ENCODE results near the gene SPATA33.
A peak's percentile ranks its signal among the peaks of the same experiment; 100 is the strongest.

The SPATA33 gene

DNA sequence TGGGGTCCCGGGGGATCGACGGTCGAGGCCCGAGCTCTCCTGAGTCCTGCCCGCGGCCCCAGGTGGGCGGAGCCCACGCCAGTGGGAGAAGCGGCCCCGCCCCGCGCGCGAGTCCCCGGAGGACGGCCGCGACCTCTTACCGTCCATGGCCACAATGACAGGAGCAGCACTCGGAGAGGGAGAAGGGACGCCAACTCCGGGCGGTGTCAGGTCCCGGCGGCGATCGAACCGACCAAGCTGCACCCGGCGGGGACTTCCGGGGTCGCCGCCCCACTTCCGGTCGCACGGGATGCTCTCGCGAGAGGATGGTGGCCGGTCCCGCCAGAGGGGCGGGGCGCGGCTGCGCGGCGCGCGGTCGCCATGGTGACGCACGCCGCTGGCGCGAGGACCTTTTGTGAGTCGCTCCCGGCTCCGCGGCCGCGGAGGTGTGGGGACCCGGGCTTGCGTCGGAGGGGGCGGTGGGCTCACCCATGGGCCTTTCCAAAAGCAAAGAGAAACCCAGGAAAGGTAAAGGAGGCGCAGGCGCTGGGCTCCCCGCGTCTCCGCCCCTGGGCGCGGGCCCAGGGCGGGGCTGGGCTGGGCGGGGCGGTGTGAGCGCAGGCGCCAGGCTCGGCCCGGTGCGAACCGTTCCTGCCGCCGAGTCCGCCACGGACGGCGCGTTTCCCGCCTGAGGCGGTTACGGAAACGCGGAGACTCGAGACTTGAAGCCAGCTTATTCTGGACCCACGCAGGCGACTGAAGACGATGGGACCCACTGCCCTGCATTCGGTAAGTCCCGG is at the start of gene SPATA33, which contains the start of gene CHMP1A:
SPATA33 (plus strand) TSS at position 395 of the 779 bp plus-strand sequence; CDS start at position 471, 76 bp downstream.
CHMP1A (minus strand) TSS at position 267 of the 779 bp plus-strand sequence; CDS start at position 147, 120 bp downstream.
- DNase-seq: peak; percentile 51

DNA sequence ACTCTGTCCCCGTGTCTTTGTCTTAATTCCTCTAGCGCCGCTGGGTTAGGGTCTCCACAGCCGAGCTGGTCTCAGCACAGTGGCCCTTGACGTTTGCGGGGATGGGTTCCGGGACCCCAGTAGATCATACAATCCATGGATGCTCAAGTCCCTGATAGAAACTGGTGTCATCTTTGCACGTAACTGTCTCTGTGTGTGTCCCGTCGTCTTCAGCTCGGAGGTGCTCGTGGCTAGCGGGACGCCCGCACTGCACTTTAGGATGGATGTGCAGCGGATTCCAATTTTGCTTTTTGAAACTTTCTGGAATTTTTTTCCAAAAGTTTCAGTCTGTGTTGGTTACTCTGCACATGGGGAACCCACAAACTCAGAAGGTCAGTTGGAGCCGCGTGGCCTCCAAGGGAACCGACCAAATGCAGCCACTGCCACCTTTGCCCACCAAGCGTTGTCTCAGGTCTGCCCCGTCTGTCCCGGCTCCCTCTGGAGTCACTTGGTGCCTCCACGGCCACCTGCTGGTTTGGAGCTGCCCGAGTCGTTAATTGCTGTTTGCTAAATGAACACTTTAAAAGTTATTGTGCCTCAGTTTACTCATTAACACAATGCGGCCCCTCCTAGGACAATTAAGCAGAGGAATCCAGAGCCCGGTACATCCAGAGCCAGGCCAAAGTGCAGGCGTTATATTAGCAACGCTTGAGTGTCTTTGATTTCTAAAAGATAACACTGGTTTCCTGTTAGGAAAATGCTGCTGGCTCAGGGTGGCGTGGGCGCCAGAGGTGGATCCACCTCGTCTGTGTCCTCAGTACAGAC is 49.5 kb upstream of the SPATA33 start:
- no peak for DNase-seq

DNA sequence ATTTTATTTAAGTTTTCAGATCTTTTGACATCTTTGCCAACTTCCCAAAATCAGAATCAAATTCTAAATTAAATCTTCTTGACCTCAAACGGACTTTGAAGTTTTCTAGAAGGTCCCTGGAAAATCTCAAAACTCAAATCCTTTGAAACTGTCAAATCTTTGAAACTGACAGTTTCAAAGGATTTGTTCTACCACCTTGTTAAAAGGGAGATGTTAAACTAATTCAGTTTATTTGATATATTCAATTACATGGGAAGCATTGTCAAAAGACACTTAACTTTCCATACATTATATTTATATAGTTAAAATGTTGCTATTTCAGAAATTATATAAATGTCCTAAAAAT is 47.6 kb upstream of the SPATA33 start:
- no peak for DNase-seq

DNA sequence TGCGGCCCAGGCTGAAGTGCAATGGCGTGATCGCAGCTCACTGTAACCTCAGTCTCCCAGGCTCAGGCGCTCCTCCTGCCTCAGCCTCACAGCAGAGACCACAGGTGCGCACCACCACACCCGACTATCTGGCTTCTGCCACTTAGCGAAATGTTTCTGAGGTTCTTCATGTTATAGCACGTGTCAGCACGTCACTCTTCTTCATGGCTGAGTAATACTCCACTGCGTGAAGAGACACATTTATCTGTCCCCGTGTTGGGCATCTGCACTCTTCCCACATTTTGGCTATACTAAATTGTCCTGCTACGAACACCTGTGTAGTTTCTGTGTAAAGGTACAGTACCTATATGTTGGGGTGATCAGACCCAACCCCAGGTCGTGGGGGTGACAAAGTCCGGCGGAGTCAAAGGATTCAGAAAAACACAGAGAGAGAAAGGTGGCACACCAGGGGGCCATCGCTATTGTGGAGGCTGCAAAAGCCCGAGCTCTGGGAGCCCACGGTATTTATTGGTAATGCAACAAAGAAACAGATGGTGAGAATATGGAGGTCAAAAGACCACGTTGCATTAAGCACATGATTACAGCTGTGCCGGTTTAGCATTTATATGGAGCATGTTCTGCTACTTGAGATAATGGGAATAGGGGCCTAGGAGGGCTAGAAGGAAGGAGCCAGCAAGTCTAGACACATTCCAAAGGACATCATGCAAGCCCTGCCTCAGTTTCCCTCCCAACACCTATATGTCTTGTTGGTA is 45.0 kb upstream of the SPATA33 start:
- peak; percentile 47 for DNase-seq

DNA sequence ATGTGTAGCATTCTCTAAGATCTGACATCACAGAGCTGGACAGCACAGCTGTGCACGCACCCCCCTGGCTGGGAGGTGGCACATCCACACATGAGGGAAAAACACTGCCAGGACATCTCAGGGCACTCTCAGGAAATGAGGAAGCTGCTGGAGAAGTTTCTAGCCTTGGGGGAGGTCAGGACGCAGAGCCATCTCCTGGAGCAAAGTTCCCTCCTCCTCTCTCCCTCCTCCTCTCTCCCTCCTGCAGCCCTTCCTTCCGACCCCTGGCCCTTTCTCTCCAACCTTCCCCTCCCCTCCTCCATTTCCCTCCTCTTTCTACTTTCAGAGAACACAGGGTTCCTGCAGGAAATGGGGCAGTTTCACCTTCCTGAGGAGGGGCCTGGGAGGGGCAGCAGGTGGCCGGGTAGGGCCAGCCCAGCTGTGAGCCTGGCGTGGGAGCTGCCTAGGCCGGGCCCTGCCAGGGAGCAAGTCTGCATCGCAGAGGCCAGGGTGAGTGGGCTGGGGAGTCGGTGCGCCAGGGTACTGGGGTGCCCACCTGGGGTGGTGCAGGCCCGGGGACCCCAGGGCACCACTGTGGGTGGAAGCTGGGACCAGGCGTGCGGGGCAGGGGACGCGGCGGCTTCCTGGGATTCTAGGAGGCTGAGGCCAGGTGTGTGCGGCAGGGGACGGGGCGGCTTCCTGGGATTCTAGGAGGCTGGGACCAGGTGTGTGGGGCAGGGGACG is 44.2 kb upstream of the SPATA33 start, which contains the start of gene DPEP1:
DPEP1 (plus strand) TSS at position 412 of the 723 bp plus-strand sequence. CDS start 16,769 bp downstream, outside the sequence.
- no peak for DNase-seq

DNA sequence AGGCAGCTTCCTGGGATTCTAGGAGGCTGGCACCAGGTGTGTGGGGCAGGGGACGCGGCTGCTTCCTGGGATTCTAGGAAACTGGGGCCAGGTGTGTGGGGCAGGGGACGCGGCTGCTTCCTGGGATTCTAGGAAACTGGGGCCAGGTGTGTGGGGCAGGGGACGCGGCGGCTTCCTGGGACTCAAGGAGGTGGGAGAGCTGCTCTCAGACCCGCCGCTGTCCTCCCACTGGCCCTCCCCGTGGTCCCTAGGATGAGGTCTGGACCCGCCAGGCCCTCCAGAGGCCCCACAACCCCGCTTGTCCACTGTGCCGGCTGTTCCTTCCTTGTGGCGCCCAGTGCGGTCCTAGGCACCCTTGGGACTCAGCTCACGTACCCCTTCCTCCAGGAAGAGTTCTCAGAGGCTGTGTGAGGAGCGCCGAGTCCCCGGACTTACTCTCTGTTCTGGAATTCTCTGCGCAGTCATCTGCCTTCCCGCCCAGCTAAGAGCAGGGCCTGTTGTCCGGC is 43.6 kb upstream of the SPATA33 start:
- DNase-seq: no peak

DNA sequence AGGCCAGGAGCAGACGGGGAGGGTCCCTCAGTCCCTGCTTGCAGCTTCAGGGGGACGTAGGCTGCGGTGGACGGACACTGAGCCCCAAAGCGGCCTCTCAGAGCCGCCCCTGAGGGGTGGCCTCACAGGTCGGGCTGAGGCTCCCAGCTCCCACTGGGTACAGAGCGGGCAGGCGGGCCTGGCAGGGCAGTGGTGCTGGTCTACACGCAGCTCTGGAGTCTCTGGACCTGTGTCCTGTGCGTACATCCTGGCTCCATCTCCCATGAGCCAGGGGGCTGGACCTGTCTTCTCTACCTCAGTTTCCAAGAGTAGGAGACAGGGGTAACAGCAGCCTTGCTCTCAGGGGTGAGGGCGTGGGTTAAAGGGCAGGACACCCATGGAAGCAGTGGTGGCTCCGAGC is 42.5 kb upstream of the SPATA33 start:
- DNase-seq: no peak

DNA sequence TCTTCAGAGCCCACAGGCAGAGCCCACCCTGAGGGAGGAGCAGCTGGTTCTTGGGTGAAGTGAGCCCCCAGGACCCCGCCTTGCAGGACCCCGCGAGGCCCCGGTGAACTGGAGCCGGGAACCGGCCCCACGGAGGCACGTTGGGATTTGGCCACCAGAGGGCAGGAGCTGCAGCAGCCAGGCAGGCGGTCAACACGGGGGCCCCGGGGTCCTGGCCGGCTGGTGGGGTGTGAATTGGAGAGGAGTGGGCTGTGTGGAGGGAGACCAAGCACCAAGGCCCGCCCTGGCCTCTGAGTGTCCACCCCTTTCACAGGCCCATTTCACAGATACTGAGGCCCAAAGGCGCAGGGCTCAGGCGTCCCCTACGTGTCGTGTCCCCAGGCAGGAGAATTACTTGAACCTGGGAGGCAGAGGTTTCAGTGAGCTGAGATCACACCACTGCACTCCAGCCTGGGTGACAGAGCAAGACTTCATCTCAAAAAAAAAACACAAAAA is 42.0 kb upstream of the SPATA33 start:
- DNase-seq: no peak

DNA sequence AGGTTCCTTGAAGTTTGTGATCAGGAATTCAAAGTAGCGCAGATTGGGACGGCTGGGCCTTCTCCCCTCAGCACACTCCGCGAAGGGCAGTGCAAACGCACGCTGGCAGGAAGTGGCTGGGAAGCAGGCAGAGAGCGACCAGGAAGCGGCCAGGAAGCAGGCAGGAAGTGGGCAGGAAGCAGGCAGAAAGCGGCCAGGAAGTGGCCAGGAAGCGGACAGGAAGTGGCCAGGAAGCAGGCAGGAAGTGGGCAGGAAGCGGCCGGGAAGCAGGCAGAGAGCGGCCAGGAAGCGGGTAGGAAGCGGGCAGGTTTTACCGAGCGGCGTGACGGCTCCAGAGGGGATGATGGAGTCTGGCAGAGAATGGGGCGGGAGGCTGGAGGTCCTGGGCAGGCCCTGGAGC is 41.0 kb upstream of the SPATA33 start:
- no peak for DNase-seq

DNA sequence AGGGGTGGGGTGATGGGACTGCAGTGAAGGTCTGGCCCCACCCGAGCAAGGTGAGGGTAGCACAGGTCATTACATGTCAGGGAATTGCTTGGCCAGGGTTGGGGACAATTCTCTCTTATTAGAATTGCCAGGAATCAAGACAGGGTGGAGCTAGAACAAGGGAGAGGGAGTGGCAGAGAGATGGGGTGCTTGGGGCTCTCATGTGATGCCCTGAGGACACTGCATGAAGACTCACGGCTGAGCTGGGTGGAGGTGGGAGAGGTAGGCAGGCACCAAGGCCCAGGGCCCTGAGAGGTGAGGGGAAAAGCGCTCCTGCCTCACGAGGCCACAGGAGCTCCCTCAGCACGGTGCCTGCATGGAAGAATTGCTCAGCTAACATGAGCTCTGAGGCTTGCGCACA is 40.6 kb upstream of the SPATA33 start:
- no peak for DNase-seq

DNA sequence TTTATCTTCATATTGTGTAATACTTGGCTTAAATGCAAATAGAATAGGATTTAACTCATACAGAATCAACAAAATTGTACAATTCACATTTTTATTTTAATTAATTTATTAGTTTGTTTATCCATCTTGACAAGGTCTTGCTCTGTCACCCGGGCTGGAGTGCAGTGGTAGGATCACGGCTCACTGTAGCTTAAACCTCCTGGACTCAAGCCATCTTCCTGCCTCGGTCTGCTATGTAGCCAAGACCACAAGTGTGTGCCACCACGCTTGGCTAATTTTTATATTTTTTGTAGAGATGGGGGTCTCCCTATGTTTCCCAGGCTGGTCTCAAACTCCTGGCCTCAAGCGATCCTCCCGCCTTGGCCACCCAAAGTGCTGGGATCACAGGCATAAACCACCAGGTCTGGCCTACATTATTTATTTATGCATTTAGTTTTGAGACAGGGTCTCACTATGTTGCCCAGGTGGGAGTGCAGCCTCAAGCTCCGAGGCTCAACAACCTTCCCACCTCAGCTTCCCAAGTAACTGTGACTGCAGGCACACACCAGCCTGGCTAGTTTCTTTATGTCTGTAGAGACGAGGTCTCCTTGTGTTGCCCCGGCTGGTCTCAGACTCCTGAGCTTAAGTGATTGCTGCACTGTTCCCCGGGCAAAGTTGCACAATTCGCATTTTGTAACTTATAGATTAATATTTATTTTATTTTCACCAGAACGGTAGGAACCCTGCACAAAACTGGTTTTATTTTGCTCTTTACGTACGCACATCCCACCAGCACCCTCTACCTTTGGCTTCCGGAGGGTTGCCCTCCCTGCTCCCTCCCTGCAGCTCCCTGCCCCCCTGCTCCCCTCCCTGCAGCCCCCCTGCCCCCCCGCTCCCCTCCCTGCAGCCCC is 39.3 kb upstream of the SPATA33 start:
- DNase-seq: no peak

DNA sequence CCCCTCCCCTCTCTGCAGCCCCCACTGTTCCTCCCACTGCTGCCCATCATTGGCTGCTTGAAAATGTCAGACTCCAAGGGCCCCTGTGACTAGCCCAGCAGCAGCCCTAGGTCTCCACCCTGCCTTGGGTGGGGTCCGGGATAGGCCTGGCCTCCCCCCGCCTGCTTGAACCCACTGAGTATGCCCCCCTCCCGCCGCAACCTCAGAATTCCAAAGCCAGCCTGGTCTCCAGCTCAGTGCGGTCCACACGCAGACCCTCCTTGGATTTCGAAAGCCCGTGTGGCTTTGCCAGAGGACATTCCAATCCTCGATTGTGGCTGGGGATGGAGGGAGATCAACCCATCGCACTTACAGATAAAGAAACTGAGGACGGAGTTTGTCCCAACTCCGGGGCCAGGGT is 37.8 kb upstream of the SPATA33 start:
- no peak for DNase-seq

DNA sequence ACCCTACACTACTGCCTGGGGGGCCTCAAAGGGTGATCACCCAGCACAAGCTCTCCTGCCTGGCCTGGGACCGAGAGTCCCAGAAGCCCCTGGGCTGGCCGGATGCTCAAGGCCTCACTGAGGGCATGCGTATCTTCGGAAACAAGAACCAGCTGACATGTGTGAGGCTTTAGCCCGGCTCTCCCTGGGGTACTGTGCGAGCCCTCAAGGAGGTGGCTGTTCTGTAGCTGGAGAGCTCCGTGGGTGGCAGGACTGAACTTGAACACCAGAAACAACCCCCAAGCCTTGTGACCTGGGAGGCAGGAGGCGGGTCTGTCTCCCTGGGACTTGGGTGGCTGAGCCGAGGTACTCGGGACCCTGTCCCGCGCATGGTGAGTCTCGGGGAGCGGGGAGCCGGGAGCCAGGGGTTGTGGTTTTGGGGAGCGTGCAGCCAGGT is 37.2 kb upstream of the SPATA33 start:
- DNase-seq: no peak

DNA sequence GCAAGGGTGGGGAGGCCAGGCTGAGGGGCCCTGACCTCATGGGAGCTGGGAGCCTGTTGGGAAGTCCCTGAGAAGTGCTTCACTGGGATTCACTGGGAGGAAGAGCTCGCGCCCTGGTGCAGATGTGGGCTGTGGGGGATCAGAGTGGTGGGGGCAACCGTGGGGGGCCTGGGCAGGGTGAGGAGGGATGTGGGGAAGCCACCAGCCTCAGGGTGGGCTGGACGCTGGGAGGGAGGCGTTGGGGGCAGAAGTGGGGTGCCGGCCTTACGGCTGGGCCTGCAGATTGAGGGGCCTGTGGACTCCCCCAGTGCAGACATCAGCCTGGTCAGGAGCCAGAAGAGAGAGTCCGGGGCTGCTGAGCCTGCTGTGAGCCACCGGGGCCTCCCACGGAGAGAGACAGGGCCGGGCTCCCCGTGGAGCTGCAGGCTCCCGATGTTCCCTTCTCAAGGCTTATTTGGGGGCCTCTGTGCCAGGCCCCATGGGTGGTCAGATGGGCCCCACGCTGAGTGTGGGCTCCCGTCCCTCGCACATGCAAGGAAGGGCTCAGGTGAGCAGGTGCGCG is 36.4 kb upstream of the SPATA33 start:
- DNase-seq: no peak

DNA sequence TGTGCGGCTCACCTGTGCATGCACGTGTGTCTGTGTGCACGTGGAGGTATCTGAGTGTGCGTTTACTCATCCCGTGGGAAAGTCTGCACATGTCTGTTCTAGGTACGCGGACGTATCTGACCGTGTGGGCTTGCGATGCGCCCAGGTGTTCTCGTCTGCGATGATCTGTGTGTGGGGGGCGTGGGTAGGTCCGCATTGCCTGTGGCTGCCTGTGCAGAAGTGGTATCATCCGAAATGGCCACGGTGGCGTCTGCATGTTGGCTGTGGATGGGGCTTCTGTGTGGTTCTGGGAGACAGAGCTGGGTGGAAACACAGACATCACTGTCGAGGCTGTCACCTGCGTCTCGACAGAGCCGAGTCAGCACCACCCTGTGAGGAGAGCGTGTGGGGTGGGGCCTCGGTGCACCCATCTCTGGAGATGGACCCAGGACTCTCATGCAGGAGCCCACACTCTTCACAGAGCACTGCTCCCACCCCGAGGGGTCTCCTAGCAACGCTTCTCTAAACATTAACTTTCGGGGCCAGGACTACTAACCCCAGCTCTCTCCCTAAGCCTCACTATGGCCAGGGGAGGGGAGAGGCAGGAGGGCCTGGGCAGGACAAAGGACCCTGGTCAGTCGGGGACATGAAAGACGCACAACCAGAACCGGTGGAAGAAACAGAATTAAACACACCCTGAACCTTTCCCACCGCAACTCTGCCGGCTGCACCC is 35.8 kb upstream of the SPATA33 start:
- no peak for DNase-seq

DNA sequence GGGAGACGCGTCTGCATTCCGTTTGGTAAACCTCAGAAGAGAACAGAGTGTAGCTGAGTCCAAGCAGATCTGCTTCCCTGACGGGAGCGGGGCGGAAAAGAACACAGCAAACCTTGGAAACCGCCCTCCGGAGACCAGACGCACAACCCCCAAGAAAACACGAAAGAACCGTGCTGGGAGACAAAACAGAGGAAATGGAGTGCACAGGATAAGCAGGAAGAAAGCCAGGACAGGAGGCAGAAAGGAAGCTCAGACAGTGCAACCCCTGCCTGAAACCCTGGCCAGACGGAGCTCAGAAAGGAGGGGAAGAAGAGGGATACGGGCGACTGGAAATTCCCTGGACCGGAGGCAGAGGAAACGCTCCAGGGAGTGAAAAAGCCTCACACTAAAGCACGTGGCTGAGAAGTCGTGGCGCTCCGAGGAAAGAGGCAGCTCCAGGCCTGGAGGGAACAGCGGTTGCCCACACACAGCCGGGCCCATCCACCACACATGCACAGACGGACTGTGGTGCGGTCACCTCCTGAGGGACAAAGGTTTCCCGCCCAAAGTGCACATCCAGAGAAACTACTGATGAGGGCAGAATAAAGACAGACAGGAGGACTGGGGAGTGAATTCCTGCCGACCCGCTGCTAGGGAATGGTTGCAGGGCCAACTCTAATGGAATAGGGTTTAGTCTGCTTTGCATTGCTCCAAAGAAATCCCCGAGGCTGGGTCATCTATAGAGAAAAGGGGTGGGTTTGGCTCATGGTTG is 34.0 kb upstream of the SPATA33 start:
- DNase-seq: no peak

DNA sequence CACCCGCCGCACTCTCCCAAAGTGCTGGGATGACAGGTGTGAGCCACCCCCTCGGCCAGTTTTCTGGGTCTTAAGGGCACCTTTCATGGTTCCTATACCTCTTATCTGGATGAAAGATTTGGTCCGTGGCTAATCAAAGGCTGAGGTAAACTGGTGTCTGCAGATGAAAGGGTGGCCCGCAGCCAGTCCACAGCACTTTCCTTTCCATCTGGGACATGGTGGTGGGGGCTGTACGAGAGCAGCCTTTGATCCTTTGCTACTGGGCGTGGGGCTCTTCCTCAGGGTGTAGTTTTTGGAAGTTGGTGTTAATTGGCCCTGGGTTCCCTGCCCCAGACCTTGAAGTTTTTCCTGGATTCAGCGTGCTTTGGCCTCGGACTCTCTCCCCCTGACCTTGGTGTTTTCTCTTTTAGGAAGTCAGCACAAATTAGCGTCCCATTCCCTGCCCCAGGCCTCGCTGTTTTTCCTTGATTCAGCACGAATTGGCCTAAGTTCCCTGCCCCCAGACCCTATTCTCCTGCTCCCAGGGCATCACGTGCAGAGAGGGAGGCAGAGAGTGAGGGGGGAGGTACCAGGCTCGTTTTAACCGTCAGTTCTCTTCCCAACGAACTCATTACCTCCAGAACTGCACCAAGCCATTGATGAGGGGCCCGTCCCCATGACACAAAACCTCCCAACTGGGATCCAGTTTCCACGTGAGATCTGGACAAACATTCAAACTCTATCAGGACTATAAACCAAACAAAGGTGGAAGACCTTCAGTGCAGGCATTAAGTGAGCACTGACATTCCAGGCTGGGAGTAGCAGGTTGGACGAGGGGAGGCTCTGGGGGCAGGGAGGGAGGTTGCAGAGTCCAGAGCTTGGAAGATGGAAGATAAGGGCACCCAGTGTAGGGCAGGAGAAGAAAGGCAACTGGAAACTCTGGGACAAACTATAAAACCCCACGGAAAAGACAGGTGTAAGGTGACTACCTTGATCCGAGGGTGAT is 32.6 kb upstream of the SPATA33 start:
- DNase-seq: no peak
